Activated T-cell treated with anti-CD3 and anti-CD28 coated beads for 24 hours (primary cell): ENCODE results near the gene PDIA2.
"Not testable (repeated sequence)": the region's sequence is repeated elsewhere in the genome, so short reads cannot be mapped to it uniquely, and the experiment has no call there.

Source experiments
- DNase-seq: peaks from one replicate; pipeline ENCODE4 v3.0.0-alpha.2; 2020; ENCODE audit warnings: low read depth

The PDIA2 gene

DNA sequence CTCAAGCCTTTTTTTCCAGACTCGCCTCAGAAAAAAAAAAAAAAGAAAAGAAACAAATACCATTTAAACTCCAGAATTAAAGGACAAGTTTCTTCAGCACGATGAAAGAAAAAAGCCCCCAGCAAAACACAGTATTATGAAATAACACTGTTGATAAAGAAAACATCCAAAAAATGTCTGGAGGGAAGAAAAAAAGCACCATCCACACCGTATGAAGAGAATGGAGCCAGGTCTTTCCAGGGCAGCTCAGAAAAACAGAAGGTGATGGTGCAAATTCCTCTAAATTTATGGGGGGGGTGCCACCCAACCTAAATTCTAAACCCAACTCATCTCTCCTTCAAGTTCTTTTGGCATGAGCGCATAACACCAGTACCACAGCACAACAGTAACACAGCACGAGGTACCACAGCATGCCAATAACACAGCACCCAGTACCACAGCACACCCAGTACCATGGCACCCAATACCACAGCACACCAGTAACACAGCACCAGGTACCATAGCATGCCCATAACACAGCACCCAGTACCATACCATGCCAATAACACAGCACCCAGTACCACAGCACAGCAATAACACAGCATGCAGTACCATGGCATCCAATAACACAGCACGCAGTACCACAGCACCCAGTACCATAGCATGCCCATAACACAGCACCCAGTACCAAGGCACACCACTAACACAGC, 50.6 kb downstream of the PDIA2 start:
- no peak for DNase-seq

DNA sequence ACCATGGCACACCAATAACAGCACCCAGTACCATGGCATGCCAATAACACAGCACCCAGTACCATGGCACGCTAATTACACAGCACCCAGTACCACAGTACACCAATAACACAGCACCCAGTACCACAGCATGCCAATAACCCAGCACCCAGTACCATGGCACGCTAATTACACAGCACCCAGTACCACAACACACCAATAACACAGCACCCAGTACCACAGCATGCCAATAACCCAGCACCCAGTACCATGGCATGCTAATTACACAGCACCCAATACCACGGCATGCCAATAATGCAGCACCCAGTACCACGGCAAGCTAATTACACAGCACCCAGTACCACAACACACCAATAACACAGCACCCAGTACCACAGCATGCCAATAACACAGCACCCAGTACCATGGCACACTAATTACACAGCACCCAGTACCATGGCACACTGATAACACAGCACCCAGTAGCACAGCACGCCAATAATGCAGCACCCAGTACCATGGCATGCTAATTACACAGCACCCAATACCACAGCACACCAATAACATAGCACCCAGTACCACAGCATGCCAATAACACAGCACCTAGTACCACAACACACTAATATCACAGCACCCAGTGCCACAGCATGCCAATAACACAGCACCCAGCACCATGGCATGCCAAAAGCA, 51.3 kb downstream of the PDIA2 start:
- not testable (repeated sequence) for DNase-seq

DNA sequence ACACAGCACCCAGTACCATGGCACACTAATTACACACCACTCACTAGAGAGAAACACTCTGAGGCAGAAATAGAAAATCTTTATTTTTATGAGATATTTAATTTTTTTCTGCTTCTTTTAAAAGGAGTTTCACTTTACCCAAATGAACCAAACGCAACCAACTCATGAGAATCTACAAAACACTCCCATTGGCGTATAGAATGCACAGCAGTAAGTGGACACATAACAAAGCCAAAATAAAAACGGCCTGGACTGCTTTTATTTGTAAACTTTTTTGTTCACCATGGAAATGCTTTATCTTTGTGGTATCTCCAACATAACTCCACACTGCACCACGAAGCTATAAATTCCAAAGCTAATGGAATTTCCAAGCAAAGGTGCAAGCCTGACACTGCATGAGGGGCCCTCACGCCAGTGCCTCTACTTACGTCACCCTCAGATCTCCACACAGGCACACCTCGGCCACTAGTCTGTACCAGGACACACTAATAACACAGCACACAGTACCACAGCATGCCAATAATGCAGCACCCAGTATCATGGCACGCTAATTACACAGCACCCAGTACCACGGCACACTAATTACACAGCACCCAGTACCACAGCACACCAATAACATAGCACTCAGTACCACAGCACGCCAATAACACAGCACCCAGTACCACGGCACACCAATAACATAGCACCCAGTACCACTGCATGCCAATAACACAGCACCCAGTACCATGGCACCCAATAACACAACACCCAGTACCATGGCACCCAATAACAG, 52.1 kb downstream of the PDIA2 start:
- DNase-seq = not testable (repeated sequence)

DNA sequence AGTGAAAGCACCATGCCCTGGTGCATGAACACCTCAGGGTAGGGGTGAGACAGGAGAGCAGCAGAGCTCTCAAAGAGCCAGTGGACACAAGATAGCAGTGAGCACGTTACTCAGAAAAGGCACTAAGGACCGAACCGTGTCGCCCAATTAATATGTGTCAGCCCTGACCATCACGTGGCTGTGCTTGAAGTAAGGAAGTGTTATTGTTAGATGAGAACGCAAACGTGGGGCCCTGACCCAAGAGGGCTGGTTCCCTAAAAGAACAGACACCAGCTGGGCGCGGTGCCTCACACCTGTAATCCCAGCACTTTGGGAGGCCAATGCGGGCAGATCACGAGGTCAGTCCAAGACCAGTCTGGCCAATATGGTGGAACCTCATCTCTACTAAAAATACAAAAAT, 53.3 kb downstream of the PDIA2 start:
- DNase-seq = no peak
